ENCODE results near the gene CBY2.

DNA sequence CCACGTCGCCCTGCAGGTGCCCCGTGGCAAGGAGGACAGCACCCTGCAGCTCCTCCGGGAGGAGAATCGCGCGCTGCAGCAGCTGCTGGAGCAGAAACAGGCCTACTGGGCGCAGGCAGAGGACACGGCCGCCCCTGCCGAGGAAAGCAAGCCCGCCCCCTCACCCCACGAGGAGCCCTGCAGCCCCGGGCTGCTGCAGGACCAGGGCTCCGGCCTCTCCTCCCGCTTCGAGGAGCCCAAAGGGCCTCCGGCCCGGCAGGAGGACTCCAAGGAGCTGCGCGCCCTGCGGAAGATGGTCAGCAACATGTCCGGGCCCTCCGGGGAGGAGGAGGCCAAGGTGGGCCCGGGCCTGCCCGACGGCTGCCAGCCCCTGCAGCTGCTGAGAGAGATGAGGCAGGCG lies 11.6 kb downstream of the CBY2 start:
- TF ChIP-seq, protein P1, sequence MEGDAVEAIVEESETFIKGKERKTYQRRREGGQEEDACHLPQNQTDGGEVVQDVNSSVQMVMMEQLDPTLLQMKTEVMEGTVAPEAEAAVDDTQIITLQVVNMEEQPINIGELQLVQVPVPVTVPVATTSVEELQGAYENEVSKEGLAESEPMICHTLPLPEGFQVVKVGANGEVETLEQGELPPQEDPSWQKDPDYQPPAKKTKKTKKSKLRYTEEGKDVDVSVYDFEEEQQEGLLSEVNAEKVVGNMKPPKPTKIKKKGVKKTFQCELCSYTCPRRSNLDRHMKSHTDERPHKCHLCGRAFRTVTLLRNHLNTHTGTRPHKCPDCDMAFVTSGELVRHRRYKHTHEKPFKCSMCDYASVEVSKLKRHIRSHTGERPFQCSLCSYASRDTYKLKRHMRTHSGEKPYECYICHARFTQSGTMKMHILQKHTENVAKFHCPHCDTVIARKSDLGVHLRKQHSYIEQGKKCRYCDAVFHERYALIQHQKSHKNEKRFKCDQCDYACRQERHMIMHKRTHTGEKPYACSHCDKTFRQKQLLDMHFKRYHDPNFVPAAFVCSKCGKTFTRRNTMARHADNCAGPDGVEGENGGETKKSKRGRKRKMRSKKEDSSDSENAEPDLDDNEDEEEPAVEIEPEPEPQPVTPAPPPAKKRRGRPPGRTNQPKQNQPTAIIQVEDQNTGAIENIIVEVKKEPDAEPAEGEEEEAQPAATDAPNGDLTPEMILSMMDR (IDR thresholded peaks at IDR 0.05) = no peak
- TF ChIP-seq POLR2A (IDR thresholded peaks at IDR 0.05) = no peak
